CD4-positive, alpha-beta T cell treated with Interferon gamma for 1 hour (primary cell): ENCODE results near the gene CHN2.

Source experiments
- DNase-seq: peaks from one replicate; pipeline ENCODE4 v3.0.0-alpha.2; 2020

Gene CHN2

GRCh38 chr7:29229066-29229465, 34.5 kb downstream of the CHN2 start:
- no peak for DNase-seq

GRCh38 chr7:29229946-29230345, 35.4 kb downstream of the CHN2 start:
- DNase-seq: no peak

- DNase-seq: no peak
Observed at GRCh38 chr7:29230871-29231345, 36.3 kb downstream of the CHN2 start.

- DNase-seq: no peak
Observed at GRCh38 chr7:29231671-29232232, 37.2 kb downstream of the CHN2 start.

GRCh38 chr7:29234438-29234837, 39.9 kb downstream of the CHN2 start:
- DNase-seq: no peak

GRCh38 chr7:29236071-29236580, 41.6 kb downstream of the CHN2 start:
- no peak for DNase-seq

GRCh38 chr7:29236649-29237048, 42.1 kb downstream of the CHN2 start:
- DNase-seq: no peak

- no peak for DNase-seq
Observed at GRCh38 chr7:29237489-29237888, 42.9 kb downstream of the CHN2 start.

GRCh38 chr7:29239638-29240037, 45.1 kb downstream of the CHN2 start:
- no peak for DNase-seq

GRCh38 chr7:29242265-29242664, 47.7 kb downstream of the CHN2 start:
- DNase-seq: no peak

GRCh38 chr7:29243910-29244655, 49.5 kb downstream of the CHN2 start:
- DNase-seq: peak; percentile 25

GRCh38 chr7:29247224-29247962, 52.8 kb downstream of the CHN2 start:
- DNase-seq: no peak

GRCh38 chr7:29247963-29248236, 53.3 kb downstream of the CHN2 start:
- no peak for DNase-seq

- DNase-seq: no peak
Observed at GRCh38 chr7:29248713-29249382, 54.3 kb downstream of the CHN2 start.

- no peak for DNase-seq
Observed at GRCh38 chr7:29249383-29249750, 54.8 kb downstream of the CHN2 start.

- no peak for DNase-seq
Observed at GRCh38 chr7:29249860-29250259, 55.3 kb downstream of the CHN2 start.

GRCh38 chr7:29253225-29253624, 58.6 kb downstream of the CHN2 start:
- no peak for DNase-seq

GRCh38 chr7:29254591-29254990, 60.0 kb downstream of the CHN2 start:
- DNase-seq: no peak

- no peak for DNase-seq
Observed at GRCh38 chr7:29255199-29255878, 60.8 kb downstream of the CHN2 start.

GRCh38 chr7:29255906-29256692, 61.5 kb downstream of the CHN2 start:
- no peak for DNase-seq

- no peak for DNase-seq
Observed at GRCh38 chr7:29256693-29257002, 62.1 kb downstream of the CHN2 start.

- DNase-seq: no peak
Observed at GRCh38 chr7:29258951-29259350, 64.4 kb downstream of the CHN2 start.
